K562 treated with DMSO at 1 percent for 4 hours (cell line): ENCODE measurements around the gene IL12A. TPM values are rescaled to one million over a fixed set of nuclear protein-coding genes. Genes with fewer than 3 reads are reported as not detected.

Experiments
- total RNA-seq: library from RNA; unstranded; fragments of 300-600 nt; gene quantifications from 2 replicates; pipeline ENCODE4 v1.2.3, GENCODE V29; 2022; ENCODE audit not compliant: insufficient read depth

Gene IL12A
- total RNA-seq, result not detected in 2 replicates

DNA sequence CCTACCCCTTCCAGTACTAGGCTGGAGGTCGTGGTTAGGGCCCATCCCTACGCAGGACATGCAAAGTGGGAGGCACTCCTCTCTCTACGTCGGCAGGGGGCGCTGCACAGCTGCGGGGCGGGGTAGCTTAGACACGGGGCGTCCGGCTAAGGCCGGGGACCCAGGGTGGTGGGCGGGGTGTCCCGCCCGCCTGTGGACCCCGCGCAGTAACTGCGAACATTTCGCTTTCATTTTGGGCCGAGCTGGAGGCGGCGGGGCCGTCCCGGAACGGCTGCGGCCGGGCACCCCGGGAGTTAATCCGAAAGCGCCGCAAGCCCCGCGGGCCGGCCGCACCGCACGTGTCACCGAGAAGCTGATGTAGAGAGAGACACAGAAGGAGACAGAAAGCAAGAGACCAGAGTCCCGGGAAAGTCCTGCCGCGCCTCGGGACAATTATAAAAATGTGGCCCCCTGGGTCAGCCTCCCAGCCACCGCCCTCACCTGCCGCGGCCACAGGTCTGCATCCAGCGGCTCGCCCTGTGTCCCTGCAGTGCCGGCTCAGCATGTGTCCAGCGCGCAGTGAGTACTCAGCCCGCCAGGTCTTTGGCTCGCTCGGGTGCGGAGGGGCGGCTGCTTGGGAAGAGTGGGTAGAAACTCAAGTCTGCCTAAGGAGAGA lies at the start of gene IL12A:
Gene IL12A (plus strand): TSS at position 219 of the 655 bp plus-strand sequence.

Other genes starting within 250 kb of the IL12A start
- gene SCHIP1, start 149.0 kb upstream of the IL12A start, total RNA-seq, result not detected in 2 replicates
- gene C3orf80, start 236.6 kb downstream of the IL12A start, total RNA-seq, result not detected in 2 replicates